Measurements from ENCODE around the gene FCHO2.

The FCHO2 gene

DNA sequence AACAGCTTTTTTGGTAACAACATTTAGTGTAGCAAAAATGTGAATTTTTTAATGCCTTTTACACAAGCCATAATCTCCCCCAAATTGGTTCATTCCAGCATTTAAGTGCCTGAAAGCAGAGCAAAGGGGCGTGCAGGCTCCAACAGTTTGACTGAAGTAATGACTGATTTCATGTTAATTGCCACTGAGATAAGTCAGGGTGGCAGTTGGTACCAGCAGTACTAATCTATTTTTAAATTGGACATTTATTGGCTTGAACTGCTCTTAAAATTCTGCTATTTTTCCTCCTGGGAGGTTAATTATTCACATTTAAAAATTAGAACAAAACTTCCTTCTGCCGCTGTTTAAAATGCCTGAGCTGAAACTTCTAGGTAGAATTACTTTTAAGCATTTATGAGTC lies 176.9 kb downstream of the FCHO2 start:
- DNase-seq (ENCODE audit: low read depth in 2 of 2, low spot score in 1 of 2): no peak

DNA sequence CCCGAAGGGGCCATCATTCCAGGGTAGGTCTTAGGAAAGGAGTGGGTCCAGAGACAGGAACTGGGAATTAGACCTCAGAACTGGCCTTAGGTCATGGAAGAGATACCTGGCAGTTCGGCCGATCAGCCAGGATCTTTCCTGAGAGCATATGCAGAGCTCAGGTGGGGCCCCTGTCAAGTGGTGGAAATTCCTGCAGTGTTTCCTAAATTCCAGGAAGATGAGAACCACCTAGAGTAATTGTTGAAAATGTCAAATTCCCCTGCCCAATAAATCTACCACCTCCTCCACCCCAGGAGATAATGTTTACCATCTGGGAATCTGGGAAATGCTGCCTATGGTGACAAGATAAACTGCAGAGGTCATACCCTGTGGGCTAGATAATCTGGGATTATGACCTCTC lies 179.2 kb downstream of the FCHO2 start:
- no peak for DNase-seq (ENCODE audit: low read depth in 2 of 2, low spot score in 1 of 2)

DNA sequence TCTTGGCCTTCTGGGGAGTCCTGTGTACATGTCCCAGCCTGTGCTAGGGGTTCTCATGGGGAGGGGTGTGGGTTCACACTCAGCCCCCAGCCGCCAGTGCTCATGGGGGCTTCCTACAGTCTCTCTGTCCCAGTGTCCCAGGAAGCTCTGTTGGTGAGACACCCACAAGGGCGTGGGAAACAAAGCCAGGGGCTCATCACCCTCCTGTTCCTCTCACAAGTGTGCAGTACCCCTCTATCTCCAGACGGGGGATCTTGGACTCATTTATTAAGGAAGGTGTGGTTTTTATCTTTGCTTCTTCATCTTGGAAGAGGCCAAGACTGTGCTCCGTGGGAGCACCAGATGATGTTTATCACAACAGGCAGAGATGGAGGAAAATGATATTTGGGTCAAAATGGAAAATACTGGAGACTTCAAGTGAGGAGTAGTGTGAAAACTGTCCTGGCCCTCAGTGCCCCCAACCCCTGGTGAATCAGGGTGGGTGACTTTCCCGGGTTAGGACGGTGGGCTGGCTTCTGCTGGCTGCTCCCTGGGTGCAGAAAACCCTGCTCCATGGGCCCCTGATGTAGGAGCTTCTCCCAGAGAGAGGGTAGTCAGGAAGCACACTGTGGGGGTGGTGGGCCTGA lies 179.7 kb downstream of the FCHO2 start:
- DNase-seq (ENCODE audit: low read depth in 2 of 2, low spot score in 1 of 2): no peak

DNA sequence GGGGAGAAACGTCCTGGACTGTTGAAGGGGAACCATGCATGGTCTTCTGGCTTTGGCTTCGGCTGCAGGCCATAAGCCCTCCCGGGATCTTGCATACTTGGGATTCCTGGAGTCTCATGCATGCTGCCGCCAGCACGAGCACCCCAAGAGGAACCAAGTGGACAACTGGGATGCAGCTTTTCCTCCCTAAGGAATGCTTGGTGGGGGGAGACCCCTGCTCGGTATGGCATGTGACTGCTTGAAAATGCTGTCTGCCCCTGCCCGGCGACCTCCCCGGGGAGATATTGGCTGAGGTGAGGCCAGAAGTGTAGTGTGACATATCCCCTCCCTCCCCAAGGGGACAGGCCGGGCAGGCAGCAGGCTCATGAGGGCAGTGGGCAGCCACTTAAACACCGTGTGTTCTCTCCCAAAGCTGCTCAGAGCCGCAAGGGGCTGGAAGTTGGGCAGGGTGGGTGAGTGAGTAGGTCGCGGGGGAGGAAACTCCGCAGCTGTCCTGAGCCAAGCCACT lies 180.3 kb downstream of the FCHO2 start:
- no peak for DNase-seq (ENCODE audit: low read depth in 2 of 2, low spot score in 1 of 2)

DNA sequence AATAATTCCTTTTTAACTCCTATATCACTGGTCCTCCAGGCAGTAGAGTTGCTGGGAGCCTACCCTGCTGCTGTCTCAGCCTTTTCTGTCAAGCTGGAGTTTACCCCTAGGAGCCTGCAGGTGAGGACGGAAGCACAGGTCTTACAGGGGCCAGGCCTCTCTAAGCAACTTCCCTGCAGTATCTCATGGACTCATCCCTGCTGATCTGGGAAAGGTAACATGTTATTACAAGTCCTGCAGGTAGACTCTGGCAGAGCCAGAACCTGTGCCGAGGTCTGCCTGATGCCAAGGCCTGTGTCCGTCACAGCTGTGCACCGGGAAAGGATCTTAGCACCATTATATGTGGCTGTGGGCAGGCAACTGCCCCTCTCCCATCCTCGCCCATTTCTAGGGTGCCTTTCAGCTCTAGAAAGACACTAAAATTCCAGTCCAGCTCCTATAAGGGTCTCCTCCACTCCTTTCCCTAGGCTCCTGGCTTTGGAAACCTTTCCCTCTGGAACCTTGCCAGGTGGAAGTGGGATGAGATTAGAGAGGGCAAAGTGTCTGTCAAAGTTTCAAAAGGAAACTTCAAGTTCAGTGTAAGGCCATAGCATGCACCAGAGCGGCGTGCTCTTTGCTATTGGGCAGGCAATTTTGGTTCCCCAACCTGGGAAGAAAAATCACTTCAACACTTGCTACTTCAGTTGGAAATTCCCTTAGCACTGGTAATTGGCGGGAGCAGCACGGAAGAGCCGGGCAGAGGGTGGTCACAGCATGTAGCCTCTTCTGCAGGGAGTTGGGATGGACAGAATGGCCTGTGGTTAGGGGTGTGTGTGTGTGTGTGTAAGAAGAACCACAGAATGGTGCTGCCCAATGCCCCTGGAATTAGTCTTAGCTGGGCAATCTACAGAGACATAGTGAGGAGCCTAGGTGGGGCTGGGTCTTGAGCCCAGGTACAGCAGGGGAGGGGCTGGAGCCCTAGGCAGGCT lies 182.0 kb downstream of the FCHO2 start:
- no peak for DNase-seq (ENCODE audit: low read depth in 2 of 2, low spot score in 1 of 2)

GRCh38 chr5:73139485-73139884 lies 183.6 kb downstream of the FCHO2 start:
- DNase-seq (ENCODE audit: low read depth in 2 of 2, low spot score in 1 of 2): no peak

Measured in stimulated activated CD8-positive, alpha-beta memory T cell treated with anti-CD3 and anti-CD28 coated beads, Interleukin-4, amount 100 ng/mL, for 1 hour (primary cell).